Astrocyte (in vitro differentiated cells and primary cell): ENCODE measurements around the gene SLC44A5. TPM values are rescaled to one million over a fixed set of nuclear protein-coding genes. Genes with fewer than 3 reads are reported as not detected.
"Not testable (repeated sequence)": the region's sequence is repeated elsewhere in the genome, so short reads cannot be mapped to it uniquely, and the experiment has no call there.

ENCODE experiments used
- DNase-seq: peaks from one replicate; pipeline ENCODE4 v3.0.0-alpha.2; 2010; ENCODE audit warnings: low read depth
- FAIRE-seq: peaks from 2 replicates; lab custom pipeline; 2011; peaks lifted over from hg19 to GRCh38; lab: Jason Lieb, UNC
- H2AFZ ChIP-seq: 2 replicates; pipeline ENCODE4 v1.6.0; 2012; ENCODE audit warnings: low read depth, low read length, inconsistent platforms
- H3K27ac ChIP-seq: 2 replicates; pipeline ENCODE4 v1.5.1; 2011; ENCODE audit warnings: low read depth, low read length, inconsistent platforms
- H3K27me3 ChIP-seq: 2 replicates; pipeline ENCODE4 v1.6.0; 2011; ENCODE audit warnings: low read length, inconsistent platforms; ENCODE audit not compliant: insufficient read depth
- H3K36me3 ChIP-seq: 2 replicates; pipeline ENCODE4 v1.5.1; 2011; ENCODE audit warnings: low read length, inconsistent platforms; ENCODE audit not compliant: insufficient read depth
- H3K4me1 ChIP-seq: 2 replicates; pipeline ENCODE4 v1.5.1; 2011; ENCODE audit warnings: low read length, inconsistent platforms; ENCODE audit not compliant: insufficient read depth
- H3K4me2 ChIP-seq: 2 replicates; pipeline ENCODE4 v1.6.0; 2012; ENCODE audit warnings: low read length, inconsistent platforms
- H3K4me3 ChIP-seq: 2 replicates; pipeline ENCODE4 v1.5.1; 2011; ENCODE audit warnings: low read depth, mild to moderate bottlenecking, low read length, inconsistent platforms; ENCODE audit not compliant: insufficient read depth
- H3K79me2 ChIP-seq: 2 replicates; pipeline ENCODE4 v1.6.0; 2012; ENCODE audit warnings: mild to moderate bottlenecking, low read length, inconsistent platforms; ENCODE audit not compliant: insufficient read depth
- H3K9ac ChIP-seq: 2 replicates; pipeline ENCODE4 v1.6.0; 2012; ENCODE audit warnings: mild to moderate bottlenecking, low read length, inconsistent platforms
- H3K9me3 ChIP-seq: 2 replicates; pipeline ENCODE4 v1.5.1; 2012; ENCODE audit warnings: low read depth, mild to moderate bottlenecking, low read length, inconsistent platforms; ENCODE audit not compliant: insufficient read depth
- H4K20me1 ChIP-seq: 2 replicates; pipeline ENCODE4 v1.6.0; 2012; ENCODE audit warnings: low read length, inconsistent platforms; ENCODE audit not compliant: insufficient read depth
- H3K27ac Mint-ChIP-seq: one replicate; pipeline ENCODE4 v1.8.0; 2021; ENCODE audit warnings: mild to moderate bottlenecking, mixed read lengths; ENCODE audit not compliant: unreplicated experiment
- H3K27me3 Mint-ChIP-seq: one replicate; pipeline ENCODE4 v1.8.0; 2021; ENCODE audit warnings: low read depth, mixed read lengths; ENCODE audit not compliant: unreplicated experiment
- H3K36me3 Mint-ChIP-seq: one replicate; pipeline ENCODE4 v1.8.0; 2021; ENCODE audit warnings: low read depth, mixed read lengths; ENCODE audit not compliant: unreplicated experiment
- H3K4me1 Mint-ChIP-seq: one replicate; pipeline ENCODE4 v1.8.0; 2021; ENCODE audit warnings: low read depth, mixed read lengths; ENCODE audit not compliant: unreplicated experiment
- H3K4me3 Mint-ChIP-seq: one replicate; pipeline ENCODE4 v1.8.0; 2021; ENCODE audit warnings: mild to moderate bottlenecking, moderate library complexity, mixed read lengths; ENCODE audit not compliant: unreplicated experiment
- H3K9me3 Mint-ChIP-seq: one replicate; pipeline ENCODE4 v1.8.0; 2021; ENCODE audit warnings: mild to moderate bottlenecking, mixed read lengths; ENCODE audit not compliant: unreplicated experiment
- CTCF ChIP-seq: IDR thresholded peaks from 2 replicates; pipeline ENCODE4 v1.5.1; 2011; ENCODE audit warnings: low read depth, mild to moderate bottlenecking, inconsistent platforms, low read length, moderate library complexity; ENCODE audit not compliant: insufficient read depth
- EZH2 ChIP-seq: IDR thresholded peaks from 2 replicates; pipeline ENCODE4 v1.6.1; 2012; ENCODE audit warnings: mild to moderate bottlenecking, low read length, inconsistent platforms; ENCODE audit not compliant: insufficient read depth
- total RNA-seq: library from RNA; stranded (reverse); gene quantifications from 2 replicates; pipeline ENCODE4 v1.2.1, GENCODE V29; 2021

Gene SLC44A5
- total RNA-seq, 1 donor from 2014 or later, result 2.2 TPM

- no peak for FAIRE-seq
- peaks cover 6% of the 10 kb centered on the region for H3K9me3 Mint-ChIP-seq
- no peaks in the 10 kb centered on the region for H3K9me3 ChIP-seq
Observed at GRCh38 chr1:75487399-75487798, 123.5 kb downstream of the SLC44A5 start.

GRCh38 chr1:75484789-75485188 lies 126.1 kb downstream of the SLC44A5 start:
- Histone ChIP-seq H3K4me1 (no peaks in the 10 kb centered on the region), H3K36me3 (no peaks in the 10 kb centered on the region), H3K27me3 (no peaks in the 10 kb centered on the region), H3K27ac (no peak overlapping the region), H3K4me3 (no peak overlapping the region), H3K9me3 (no peaks in the 10 kb centered on the region), H3K9ac (no peak overlapping the region), H3K4me2 (no peak overlapping the region), H4K20me1 (no peaks in the 10 kb centered on the region), H2AFZ (no peak overlapping the region), H3K79me2 (no peaks in the 10 kb centered on the region)
- no peak for FAIRE-seq
- H3K27ac Mint-ChIP-seq, result no peak overlapping the region
- TF ChIP-seq CTCF (no peak), EZH2 (no peak)
- H3K36me3 Mint-ChIP-seq, result no peaks in the 10 kb centered on the region
- DNase-seq, result no peak
- no peaks in the 10 kb centered on the region for H3K27me3 Mint-ChIP-seq
- H3K4me1 Mint-ChIP-seq, result no peaks in the 10 kb centered on the region
- H3K4me3 Mint-ChIP-seq, result no peak overlapping the region
- H3K9me3 Mint-ChIP-seq, result peaks cover 6% of the 10 kb centered on the region

More at GRCh38 chr1:75487399-75487798, 123.5 kb downstream of the SLC44A5 start:
- H3K4me3 ChIP-seq, result no peak overlapping the region
- Mint-ChIP-seq H3K4me3 (no peak overlapping the region), H3K27ac (no peak overlapping the region), H3K4me1 (no peaks in the 10 kb centered on the region), H3K27me3 (no peaks in the 10 kb centered on the region), H3K36me3 (no peaks in the 10 kb centered on the region)
- H4K20me1 ChIP-seq, result no peaks in the 10 kb centered on the region
- H3K4me2 ChIP-seq, result no peak overlapping the region
- H2AFZ ChIP-seq, result no peak overlapping the region
- H3K27me3 ChIP-seq, result no peaks in the 10 kb centered on the region
- no peak overlapping the region for H3K27ac ChIP-seq
- no peak for DNase-seq
- no peaks in the 10 kb centered on the region for H3K36me3 ChIP-seq
- no peaks in the 10 kb centered on the region for H3K4me1 ChIP-seq
- no peaks in the 10 kb centered on the region for H3K79me2 ChIP-seq
- no peak overlapping the region for H3K9ac ChIP-seq
- TF ChIP-seq EZH2 (no peak), CTCF (no peak)

- H3K27ac Mint-ChIP-seq, result no peak overlapping the region
- H3K9me3 ChIP-seq, result no peaks in the 10 kb centered on the region
- H3K4me1 ChIP-seq, result no peaks in the 10 kb centered on the region
- no peaks in the 10 kb centered on the region for H3K36me3 ChIP-seq
- H4K20me1 ChIP-seq, result no peaks in the 10 kb centered on the region
- peaks cover 6% of the 10 kb centered on the region for H3K9me3 Mint-ChIP-seq
- TF ChIP-seq EZH2, result no peak
- TF ChIP-seq CTCF, result no peak
- no peak overlapping the region for H3K9ac ChIP-seq
- DNase-seq, result no peak
- H3K4me1 Mint-ChIP-seq, result no peaks in the 10 kb centered on the region
- no peak overlapping the region for H3K4me3 Mint-ChIP-seq
- no peaks in the 10 kb centered on the region for H3K27me3 ChIP-seq
- FAIRE-seq, result no peak
- no peak overlapping the region for H2AFZ ChIP-seq
- H3K27ac ChIP-seq, result no peak overlapping the region
- no peaks in the 10 kb centered on the region for H3K36me3 Mint-ChIP-seq
- H3K79me2 ChIP-seq, result no peaks in the 10 kb centered on the region
- no peaks in the 10 kb centered on the region for H3K27me3 Mint-ChIP-seq
- no peak overlapping the region for H3K4me2 ChIP-seq
- no peak overlapping the region for H3K4me3 ChIP-seq
Observed at GRCh38 chr1:75482951-75483350, 128.0 kb downstream of the SLC44A5 start.

- H3K4me1 Mint-ChIP-seq, H3K9ac ChIP-seq, H3K4me2 ChIP-seq, FAIRE-seq, H3K27me3 ChIP-seq, H3K27me3 Mint-ChIP-seq, H3K4me3 Mint-ChIP-seq, H3K27ac ChIP-seq, H3K36me3 ChIP-seq, H3K36me3 Mint-ChIP-seq, H3K27ac Mint-ChIP-seq, H3K4me3 ChIP-seq, H3K4me1 ChIP-seq, H3K79me2 ChIP-seq, H2AFZ ChIP-seq, DNase-seq, H3K9me3 Mint-ChIP-seq, H3K9me3 ChIP-seq, H4K20me1 ChIP-seq: not testable (repeated sequence)
Observed at GRCh38 chr1:75476486-75476885, 134.4 kb downstream of the SLC44A5 start.
